CD4-positive, alpha-beta T cell (primary cell): Measurements from ENCODE around the gene DVL1. TPM values are rescaled to one million over a fixed set of nuclear protein-coding genes. Genes with fewer than 3 reads are reported as not detected.

ENCODE experiments used
- ATAC-seq: fragments of 200-7000 bp; cut with Tn5 transposase; one replicate; pipeline ENCODE4 v1.10.0; 2022; ENCODE audit warnings: mild to moderate bottlenecking; ENCODE audit not compliant: poor library complexity
- CTCF ChIA-PET: fragments of 350-600 bp; sonication (Branson Sonifier 250); formaldehyde crosslinking; loops from one replicate; lab custom pipeline; 2021; ENCODE audit warnings: antibody characterized with exemption, inconsistent platforms; lab: Charles Lee
- POLR2A ChIA-PET: fragments of 350-600 bp; sonication (Branson Sonifier 250); formaldehyde crosslinking; loops from one replicate; lab custom pipeline; 2021; ENCODE audit warnings: antibody characterized with exemption, inconsistent platforms; lab: Charles Lee
- DNase-seq, 14 experiments: peaks; one replicate each; pipeline ENCODE4 v3.0.0-alpha.2; 2013 to 2020; ENCODE audit warnings: mixed read lengths in 2 of 14
- H3K27ac ChIP-seq, 2 donors: one replicate each; pipeline versions ENCODE4 v1.5.1 to v1.7.0; 2013; ENCODE audit warnings: low read length in 2 of 2, low read depth in 1 of 2, mild to moderate bottlenecking in 1 of 2
- H3K27me3 ChIP-seq, 2 experiments: 1 replicate in 1 of 2; 2 replicates in 1 of 2; pipeline versions ENCODE4 v1.6.1 to v1.7.0; 2013; ENCODE audit warnings: low read length in 2 of 2, control low read depth in 1 of 2, mild to moderate bottlenecking in 1 of 2, moderate library complexity in 1 of 2; ENCODE audit not compliant: insufficient read depth in 2 of 2, control insufficient read depth in 1 of 2
- H3K36me3 ChIP-seq: one replicate; pipeline ENCODE4 v1.6.1; 2013; ENCODE audit warnings: low read length, control low read depth; ENCODE audit not compliant: insufficient read depth
- H3K4me1 ChIP-seq: one replicate; pipeline ENCODE4 v1.6.1; 2013; ENCODE audit warnings: low read length, control low read depth; ENCODE audit not compliant: insufficient read depth
- H3K4me3 ChIP-seq: one replicate; pipeline ENCODE4 v1.5.1; 2013; ENCODE audit warnings: mild to moderate bottlenecking, low read length, moderate library complexity
- H3K9me3 ChIP-seq, 2 experiments: 1 replicate in 1 of 2; 2 replicates in 1 of 2; pipeline versions ENCODE4 v1.6.1 to v1.7.0; 2013; ENCODE audit warnings: low read length in 2 of 2, mild to moderate bottlenecking in 2 of 2, control low read depth in 1 of 2, moderate library complexity in 1 of 2; ENCODE audit not compliant: control insufficient read depth in 1 of 2, insufficient read depth in 1 of 2
- H3K27ac Mint-ChIP-seq: one replicate; pipeline ENCODE4 v1.8.0; 2020; ENCODE audit warnings: mixed read lengths
- H3K27me3 Mint-ChIP-seq: one replicate; pipeline ENCODE4 v1.8.0; 2021; ENCODE audit warnings: mixed read lengths
- H3K36me3 Mint-ChIP-seq: one replicate; pipeline ENCODE4 v1.8.0; 2021; ENCODE audit warnings: low read depth, mixed read lengths
- H3K4me1 Mint-ChIP-seq: one replicate; pipeline ENCODE4 v1.8.0; 2021; ENCODE audit warnings: low read depth, mixed read lengths
- H3K4me3 Mint-ChIP-seq: one replicate; pipeline ENCODE4 v1.8.0; 2020; ENCODE audit warnings: mild to moderate bottlenecking, mixed read lengths
- H3K9me3 Mint-ChIP-seq: one replicate; pipeline ENCODE4 v1.8.0; 2020; ENCODE audit warnings: mixed read lengths
- CTCF ChIP-seq: fragments of 200-600 bp; IDR thresholded peaks from one replicate; pipeline ENCODE4 v1.8.0; 2022; ENCODE audit warnings: antibody characterized with exemption, mild to moderate bottlenecking
- intact Hi-C, 2 experiments: fragments of 100-400 bp; cut with DNase I in 1 of 2; cut with micrococcal nuclease in 1 of 2; formaldehyde crosslinking; loops; one replicate each; pipeline versions ENCODE4 v1.15.1 to v1.9.0; 2023 to 2025; cut with DNase I, micrococcal nuclease
- polyA plus RNA-seq, 2 donors: library from polyadenylated mRNA; unstranded; fragments of 120-200 nt; gene quantifications; one replicate each; pipeline ENCODE4 v1.2.1, GENCODE V29; 2013
- total RNA-seq, 174 experiments: library from RNA in 2 of 174; stranded (reverse) in 2 of 174; gene quantifications; one replicate each; pipeline ENCODE4 v1.2.3 and lab custom pipeline; 2021 to 2026

Gene DVL1
- total RNA-seq (10 to 100 TPM; 44.9 to 45.5 TPM), total RNA-seq (lab: John Stamatoyannopoulos, UW) (28.2 to 126 (median 68.0) reads per million in 172 experiments)
- polyA plus RNA-seq (2013, experiment 1 of 2) = 25.2 TPM
- 27.6 TPM for polyA plus RNA-seq (2013, experiment 2 of 2)

GRCh38 chr1:1349256-1350012 is at the start of gene DVL1:
Gene DVL1, minus strand, starts transcription at chr1:1349418. Its CDS starts 353 bp downstream, at chr1:1349065.
- H3K36me3 ChIP-seq = no peaks in the 10 kb centered on the region
- Mint-ChIP-seq H3K4me3 (peak within 1 kb of the TSS; percentile 86), H3K36me3 (no peaks in the 10 kb centered on the region), H3K9me3 (no peaks in the 10 kb centered on the region), H3K4me1 (peaks cover 36% of the 10 kb centered on the region), H3K27ac (no peak within 1 kb of the TSS), H3K27me3 (peaks cover 21% of the 10 kb centered on the region)
- peak within 1 kb of the TSS in 1 of 2 donors; percentile 53 for H3K27ac ChIP-seq
- peaks cover 0 to 17% of the 10 kb centered on the region in 2 experiments for H3K9me3 ChIP-seq
- peak within 1 kb of the TSS; percentile 58 for H3K4me3 ChIP-seq
- peak; percentile 27 for TF ChIP-seq CTCF
- POLR2A ChIA-PET = interaction anchor here (1.5 to 1.8 kb wide), 2 partner anchors 23 to 50 kb away, joined by 4 to 6 read pairs; partner anchors contain the start of gene CCNL2
- intact Hi-C loops = loop anchor here (1.0 to 2.0 kb wide), 5 partner anchors 23 to 233 kb away; partner anchors contain the start of genes C1orf159 (in 1 of the 2), CPTP (in 1 of the 2), INTS11 (in 1 of the 2) and PUSL1 (in 1 of the 2)
- H3K27me3 ChIP-seq = peaks cover 14 to 19% of the 10 kb centered on the region in 2 experiments
- CTCF ChIA-PET = interaction anchor here (0.6 kb wide), 1 partner anchor 535 kb away, joined by 3 read pairs; no protein-coding TSS in a partner anchor
- peak; percentile 75 for ATAC-seq
- peaks cover 58% of the 10 kb centered on the region for H3K4me1 ChIP-seq
- peak; percentile 58 to 90 (median 70) for DNase-seq

DNA sequence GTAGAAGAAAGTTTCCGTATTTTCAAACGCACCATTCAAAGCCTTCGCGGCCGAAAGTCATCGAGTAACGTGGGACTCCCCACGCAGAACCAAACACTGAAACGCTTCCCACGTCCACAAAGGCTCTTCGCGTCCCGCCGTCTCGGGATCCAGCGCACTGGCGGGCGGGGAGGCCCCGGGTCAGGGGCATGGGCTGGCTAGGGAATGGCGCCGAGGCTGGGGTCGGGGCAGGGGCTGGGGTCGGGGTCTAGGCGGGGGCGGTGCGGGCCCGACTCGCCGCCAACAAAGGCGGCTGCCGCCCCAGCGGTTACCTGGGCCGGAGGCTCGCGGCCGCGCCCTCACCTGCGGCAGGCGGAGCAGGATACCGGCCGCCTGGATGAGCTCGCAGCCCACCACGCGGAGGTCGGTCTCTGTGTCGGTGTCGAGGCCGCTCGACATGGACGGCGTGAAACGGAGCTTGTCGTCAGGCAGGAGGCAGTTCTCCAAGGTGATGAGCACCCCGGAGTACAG is 49.5 kb upstream of the DVL1 start:
- Mint-ChIP-seq H3K4me3 (peak overlapping the region; percentile 92), H3K4me1 (peaks cover 51% of the 10 kb centered on the region), H3K27me3 (no peaks in the 10 kb centered on the region), H3K36me3 (peaks cover 78% of the 10 kb centered on the region), H3K9me3 (no peaks in the 10 kb centered on the region), H3K27ac (peak overlapping the region; percentile 86)
- Histone ChIP-seq H3K9me3 (no peaks in the 10 kb centered on the region), H3K4me1 (peaks cover 47% of the 10 kb centered on the region), H3K36me3 (peaks cover 72% of the 10 kb centered on the region), H3K27me3 (no peaks in the 10 kb centered on the region), H3K27ac (peak overlapping the region; percentile 40 to 79), H3K4me3 (peak overlapping the region; percentile 81)
- CTCF ChIA-PET = interaction anchor here (1.0 to 2.0 kb wide), 6 partner anchors 9 to 76 kb away, joined by 3 to 11 read pairs (median 6); partner anchors contain the start of gene AURKAIP1
- POLR2A ChIA-PET = interaction anchor here (0.6 to 4.2 kb wide), 18 partner anchors 9 to 511 kb away, joined by 3 to 80 read pairs (median 4); partner anchors contain the start of genes AURKAIP1, C1orf159, CDK11A and DVL1
- TF ChIP-seq CTCF = no peak
- intact Hi-C loops = loop anchor here (1.0 to 5.0 kb wide), 4 partner anchors 9 to 126 kb away; partner anchors contain the start of genes AURKAIP1 (in 2 of the 2), MRPL20 (in 1 of the 2) and UBE2J2 (in 1 of the 2)
- ATAC-seq (peak; percentile 2), DNase-seq (peak in 2 of 14 experiments; percentile 43 to 50)
